Neutrophil (primary cell): ENCODE measurements around the gene SSC4D.
"Not testable (repeated sequence)": the region's sequence is repeated elsewhere in the genome, so short reads cannot be mapped to it uniquely, and the experiment has no call there.

ENCODE experiments used
- H3K27ac ChIP-seq: fragments of 200-600 bp; sonication (generic); 2 replicates; pipeline ENCODE4 v1.5.1; 2016; ENCODE audit warnings: mild to moderate bottlenecking, moderate library complexity
- H3K27me3 ChIP-seq: fragments of 200-600 bp; sonication (generic); 2 replicates; pipeline ENCODE4 v1.6.0; 2016; ENCODE audit warnings: mild to moderate bottlenecking
- H3K36me3 ChIP-seq: fragments of 200-600 bp; sonication (generic); 2 replicates; pipeline ENCODE4 v1.5.1; 2017
- H3K4me1 ChIP-seq, 2 experiments: fragments of 200-600 bp in 1 of 2; sonication (generic) in 1 of 2; 1 replicate in 1 of 2; 2 replicates in 1 of 2; pipeline versions ENCODE4 v1.5.1 to v1.6.1; 2013 to 2016; ENCODE audit warnings: low read depth in 1 of 2, low read length in 1 of 2, mild to moderate bottlenecking in 1 of 2, moderate library complexity in 1 of 2; ENCODE audit not compliant: control insufficient read depth in 1 of 2, insufficient read depth in 1 of 2
- H3K4me3 ChIP-seq, 2 experiments: fragments of 200-600 bp in 1 of 2; sonication (generic) in 1 of 2; 1 replicate in 1 of 2; 2 replicates in 1 of 2; pipeline ENCODE4 v1.5.1; 2013 to 2016; ENCODE audit warnings: low read depth in 1 of 2, low read length in 1 of 2, mild to moderate bottlenecking in 1 of 2, moderate library complexity in 1 of 2
- H3K9me3 ChIP-seq: fragments of 200-600 bp; sonication (generic); 2 replicates; pipeline ENCODE4 v1.5.1; 2016
- CTCF ChIP-seq: fragments of 200-600 bp; sonication (generic); IDR thresholded peaks from 2 replicates; pipeline ENCODE4 v1.5.1; 2016; ENCODE audit warnings: antibody characterized with exemption

Gene SSC4D

GRCh38 chr7:76437873-76438272 lies 28.4 kb upstream of the SSC4D start:
- TF ChIP-seq CTCF = peak; percentile 37
- peak overlapping the region; percentile 35 for H3K27ac ChIP-seq
- H3K4me1 ChIP-seq, H3K4me3 ChIP-seq, H3K9me3 ChIP-seq, H3K36me3 ChIP-seq, H3K27me3 ChIP-seq: not testable (repeated sequence)

- no peak overlapping the region for H3K27ac ChIP-seq
- H3K4me1 ChIP-seq = no peaks in the 10 kb centered on the region
- TF ChIP-seq CTCF = no peak
- no peaks in the 10 kb centered on the region for H3K9me3 ChIP-seq
- no peaks in the 10 kb centered on the region for H3K36me3 ChIP-seq
- H3K4me3 ChIP-seq = no peak overlapping the region
- H3K27me3 ChIP-seq = no peaks in the 10 kb centered on the region
These were observed 21.3 kb upstream of the SSC4D start for GRCh38 chr7:76430836-76431235.

- no peaks in the 10 kb centered on the region for H3K4me1 ChIP-seq
- no peaks in the 10 kb centered on the region for H3K27me3 ChIP-seq
- H3K27ac ChIP-seq = no peak overlapping the region
- H3K4me3 ChIP-seq = no peak overlapping the region
- TF ChIP-seq CTCF = no peak
- H3K36me3 ChIP-seq = no peaks in the 10 kb centered on the region
- no peaks in the 10 kb centered on the region for H3K9me3 ChIP-seq
These were observed 20.7 kb upstream of the SSC4D start for GRCh38 chr7:76430211-76430610.

GRCh38 chr7:76428868-76429805 lies 19.6 kb upstream of the SSC4D start:
- Histone ChIP-seq H3K36me3 (no peaks in the 10 kb centered on the region), H3K9me3 (no peaks in the 10 kb centered on the region), H3K27ac (no peak overlapping the region), H3K4me3 (no peak overlapping the region), H3K27me3 (no peaks in the 10 kb centered on the region), H3K4me1 (no peaks in the 10 kb centered on the region)
- no peak for TF ChIP-seq CTCF

- no peak overlapping the region for H3K4me3 ChIP-seq
- no peaks in the 10 kb centered on the region for H3K4me1 ChIP-seq
- no peaks in the 10 kb centered on the region for H3K27me3 ChIP-seq
- H3K27ac ChIP-seq = no peak overlapping the region
- no peak for TF ChIP-seq CTCF
- no peaks in the 10 kb centered on the region for H3K9me3 ChIP-seq
- no peaks in the 10 kb centered on the region for H3K36me3 ChIP-seq
These were observed 18.8 kb upstream of the SSC4D start for GRCh38 chr7:76428149-76428823.
